NOMO-1 treated with DMSO at 0.1 percent for 48 hours (cell line): ENCODE data around the gene ATF6.

Experiments
- DNase-seq: peaks from one replicate; lab custom pipeline; 2025; ENCODE audit not compliant: unreplicated experiment; lab: John Stamatoyannopoulos, UW

ATF6 gene

GRCh38 chr1:161885003-161885402 is 118.9 kb downstream of the ATF6 start:
- DNase-seq: no peak

- no peak for DNase-seq
Measured at GRCh38 chr1:161885759-161886158, 119.6 kb downstream of the ATF6 start.

GRCh38 chr1:161886589-161886988 is 120.5 kb downstream of the ATF6 start:
- no peak for DNase-seq

- DNase-seq: no peak
Measured at GRCh38 chr1:161887730-161888287, 121.7 kb downstream of the ATF6 start.

GRCh38 chr1:161890574-161890973 is 124.5 kb downstream of the ATF6 start:
- no peak for DNase-seq

GRCh38 chr1:161899091-161899490 is 133.0 kb downstream of the ATF6 start:
- DNase-seq: no peak

GRCh38 chr1:161900160-161900559 is 134.0 kb downstream of the ATF6 start:
- no peak for DNase-seq

- no peak for DNase-seq
Measured at GRCh38 chr1:161902182-161902581, 136.1 kb downstream of the ATF6 start.

GRCh38 chr1:161905269-161905884 is 139.3 kb downstream of the ATF6 start:
- DNase-seq: no peak

GRCh38 chr1:161907265-161907664 is 141.1 kb downstream of the ATF6 start:
- no peak for DNase-seq

GRCh38 chr1:161908264-161908663 is 142.1 kb downstream of the ATF6 start:
- no peak for DNase-seq

GRCh38 chr1:161910604-161911003 is 144.5 kb downstream of the ATF6 start:
- no peak for DNase-seq

GRCh38 chr1:161913482-161914140 is 147.5 kb downstream of the ATF6 start:
- DNase-seq: no peak

GRCh38 chr1:161914595-161914994 is 148.5 kb downstream of the ATF6 start:
- DNase-seq: no peak

GRCh38 chr1:161915051-161915503 is 149.0 kb downstream of the ATF6 start:
- no peak for DNase-seq

- no peak for DNase-seq
Measured at GRCh38 chr1:161915978-161916377, 149.9 kb downstream of the ATF6 start.

GRCh38 chr1:161919229-161919628 is 153.1 kb downstream of the ATF6 start:
- DNase-seq: no peak

- no peak for DNase-seq
Measured at GRCh38 chr1:161921491-161921890, 155.4 kb downstream of the ATF6 start.

- DNase-seq: no peak
Measured at GRCh38 chr1:161921990-161922389, 155.9 kb downstream of the ATF6 start.

- no peak for DNase-seq
Measured at GRCh38 chr1:161928056-161928455, 161.9 kb downstream of the ATF6 start.

- DNase-seq: no peak
Measured at GRCh38 chr1:161929137-161929536, 163.0 kb downstream of the ATF6 start.

GRCh38 chr1:161930064-161930463 is 163.9 kb downstream of the ATF6 start:
- DNase-seq: no peak

- DNase-seq: no peak
Measured at GRCh38 chr1:161932668-161933067, 166.5 kb downstream of the ATF6 start.
